Measurements from ENCODE around the gene MUC20. TPM values are rescaled to one million over a fixed set of nuclear protein-coding genes. Genes with fewer than 3 reads are reported as not detected.
A peak's percentile ranks its signal among the peaks of the same experiment; 100 is the strongest.
"Not testable (repeated sequence)": the region's sequence is repeated elsewhere in the genome, so short reads cannot be mapped to it uniquely, and the experiment has no call there.

MUC20 gene
- total RNA-seq, 2 donors from 2014 or later = 2.4 to 3.5 TPM

GRCh38 chr3:195711813-195712534 is 8.8 kb upstream of the MUC20 start:
- H3K27me3 Mint-ChIP-seq = no peaks in the 10 kb centered on the region
- no peaks in the 10 kb centered on the region for H3K9me3 Mint-ChIP-seq
- DNase-seq (ENCODE audit: low spot score) (peak; percentile 54), ATAC-seq (peak in 1 of 2 donors; percentile 3)
- H3K36me3 Mint-ChIP-seq = no peaks in the 10 kb centered on the region
- no peaks in the 10 kb centered on the region for H3K4me1 Mint-ChIP-seq (ENCODE audit: low read depth in 2 of 2)
- no peak overlapping the region for H3K27ac Mint-ChIP-seq
- no peak overlapping the region for H3K4me3 Mint-ChIP-seq

GRCh38 chr3:195712535-195712910 is 8.3 kb upstream of the MUC20 start:
- not testable (repeated sequence) for H3K36me3 Mint-ChIP-seq; ATAC-seq; H3K4me1 Mint-ChIP-seq (ENCODE audit: low read depth in 2 of 2); H3K27ac Mint-ChIP-seq; H3K9me3 Mint-ChIP-seq; H3K27me3 Mint-ChIP-seq; H3K4me3 Mint-ChIP-seq
- peak; percentile 12 for DNase-seq (ENCODE audit: low spot score)

GRCh38 chr3:195713150-195713549 is 7.6 kb upstream of the MUC20 start:
- not testable (repeated sequence) for H3K4me3 Mint-ChIP-seq; H3K4me1 Mint-ChIP-seq (ENCODE audit: low read depth in 2 of 2); ATAC-seq; H3K36me3 Mint-ChIP-seq; H3K9me3 Mint-ChIP-seq; H3K27me3 Mint-ChIP-seq; H3K27ac Mint-ChIP-seq
- DNase-seq (ENCODE audit: low spot score) = peak; percentile 2

- Mint-ChIP-seq H3K27me3 (no peaks in the 10 kb centered on the region), H3K9me3 (no peaks in the 10 kb centered on the region), H3K4me3 (no peak overlapping the region), H3K36me3 (no peaks in the 10 kb centered on the region), H3K27ac (no peak overlapping the region), H3K4me1 (ENCODE audit: low read depth in 2 of 2) (no peaks in the 10 kb centered on the region)
- peak; percentile 44 for DNase-seq (ENCODE audit: low spot score)
- ATAC-seq = no peak
Measured at GRCh38 chr3:195714380-195715011, 6.3 kb upstream of the MUC20 start.

GRCh38 chr3:195715134-195715533 is 5.6 kb upstream of the MUC20 start:
- H3K9me3 Mint-ChIP-seq = no peaks in the 10 kb centered on the region
- H3K4me3 Mint-ChIP-seq = no peak overlapping the region
- no peaks in the 10 kb centered on the region for H3K27me3 Mint-ChIP-seq
- ATAC-seq (peak in 1 of 2 donors; percentile 15), DNase-seq (ENCODE audit: low spot score) (peak; percentile 2)
- H3K36me3 Mint-ChIP-seq = no peaks in the 10 kb centered on the region
- H3K27ac Mint-ChIP-seq = no peak overlapping the region
- H3K4me1 Mint-ChIP-seq (ENCODE audit: low read depth in 2 of 2) = no peaks in the 10 kb centered on the region

- Mint-ChIP-seq H3K9me3 (no peaks in the 10 kb centered on the region), H3K27ac (no peak overlapping the region), H3K27me3 (no peaks in the 10 kb centered on the region), H3K4me1 (ENCODE audit: low read depth in 2 of 2) (no peaks in the 10 kb centered on the region), H3K4me3 (no peak overlapping the region), H3K36me3 (no peaks in the 10 kb centered on the region)
- ATAC-seq = peak in 1 of 2 donors; percentile 14
- DNase-seq (ENCODE audit: low spot score) = peak; percentile 45
Measured at GRCh38 chr3:195715583-195716266, 5.1 kb upstream of the MUC20 start.

- H3K27ac Mint-ChIP-seq = no peak overlapping the region
- H3K4me3 Mint-ChIP-seq = no peak overlapping the region
- no peaks in the 10 kb centered on the region for H3K9me3 Mint-ChIP-seq
- H3K4me1 Mint-ChIP-seq (ENCODE audit: low read depth in 2 of 2) = no peaks in the 10 kb centered on the region
- DNase-seq (ENCODE audit: low spot score) = no peak
- H3K27me3 Mint-ChIP-seq = no peaks in the 10 kb centered on the region
- ATAC-seq = no peak
- no peaks in the 10 kb centered on the region for H3K36me3 Mint-ChIP-seq
Measured at GRCh38 chr3:195717416-195717815, 3.4 kb upstream of the MUC20 start.

GRCh38 chr3:195717852-195718476 is 2.8 kb upstream of the MUC20 start:
- Mint-ChIP-seq H3K27ac (no peak overlapping the region), H3K36me3 (no peaks in the 10 kb centered on the region), H3K4me1 (ENCODE audit: low read depth in 2 of 2) (no peaks in the 10 kb centered on the region), H3K4me3 (no peak overlapping the region), H3K9me3 (no peaks in the 10 kb centered on the region), H3K27me3 (no peaks in the 10 kb centered on the region)
- ATAC-seq (no peak), DNase-seq (ENCODE audit: low spot score) (no peak)

- Mint-ChIP-seq H3K4me3 (no peak overlapping the region), H3K4me1 (ENCODE audit: low read depth in 2 of 2) (no peaks in the 10 kb centered on the region), H3K27me3 (no peaks in the 10 kb centered on the region), H3K9me3 (no peaks in the 10 kb centered on the region), H3K27ac (no peak overlapping the region), H3K36me3 (no peaks in the 10 kb centered on the region)
- no peak for DNase-seq (ENCODE audit: low spot score)
- no peak for ATAC-seq
Measured at GRCh38 chr3:195718477-195718984, 2.2 kb upstream of the MUC20 start.

- H3K27me3 Mint-ChIP-seq; ATAC-seq; H3K4me1 Mint-ChIP-seq (ENCODE audit: low read depth in 2 of 2): not testable (repeated sequence)
Measured at GRCh38 chr3:195719514-195720254, 1.1 kb upstream of the MUC20 start.

GRCh38 chr3:195722139-195722995 is 1.6 kb downstream of the MUC20 start:
- ATAC-seq = peak in 1 of 2 donors; percentile 44
- not testable (repeated sequence) for H3K4me3 Mint-ChIP-seq; H3K9me3 Mint-ChIP-seq; H3K27ac Mint-ChIP-seq; H3K36me3 Mint-ChIP-seq; H3K27me3 Mint-ChIP-seq; DNase-seq (ENCODE audit: low spot score); H3K4me1 Mint-ChIP-seq (ENCODE audit: low read depth in 2 of 2)

More at GRCh38 chr3:195719514-195720254, 1.1 kb upstream of the MUC20 start:
- not testable (repeated sequence) for H3K36me3 Mint-ChIP-seq; H3K9me3 Mint-ChIP-seq; H3K4me3 Mint-ChIP-seq; H3K27ac Mint-ChIP-seq; DNase-seq (ENCODE audit: low spot score)

- H3K4me1 Mint-ChIP-seq (ENCODE audit: low read depth in 2 of 2); H3K27me3 Mint-ChIP-seq: not testable (repeated sequence)
Measured at GRCh38 chr3:195722996-195723345, 2.2 kb downstream of the MUC20 start.

GRCh38 chr3:195724363-195724762 is 3.6 kb downstream of the MUC20 start:
- not testable (repeated sequence) for H3K9me3 Mint-ChIP-seq; H3K27me3 Mint-ChIP-seq; ATAC-seq; H3K27ac Mint-ChIP-seq; H3K4me3 Mint-ChIP-seq; H3K4me1 Mint-ChIP-seq (ENCODE audit: low read depth in 2 of 2); H3K36me3 Mint-ChIP-seq; DNase-seq (ENCODE audit: low spot score)

More at GRCh38 chr3:195722996-195723345, 2.2 kb downstream of the MUC20 start:
- H3K36me3 Mint-ChIP-seq; ATAC-seq; H3K27ac Mint-ChIP-seq; H3K4me3 Mint-ChIP-seq; H3K9me3 Mint-ChIP-seq; DNase-seq (ENCODE audit: low spot score): not testable (repeated sequence)

All from natural killer cell treated with Interleukin-12 subunit alpha and Interleukin-12 subunit beta and Interleukin-15 and Interleukin-18, amount 100 ng/mL, for 72 hours (primary cell).